ENCODE results near the gene OLFML3. TPM values are rescaled to one million over a fixed set of nuclear protein-coding genes. Genes with fewer than 3 reads are reported as not detected.

The OLFML3 gene
- total and polyA plus RNA-seq, 2 of the 8 experiments (the other 6 are each of a cell fraction or from before 2014, with no cell fraction given) = 56.0 to 72.3 TPM

DNA sequence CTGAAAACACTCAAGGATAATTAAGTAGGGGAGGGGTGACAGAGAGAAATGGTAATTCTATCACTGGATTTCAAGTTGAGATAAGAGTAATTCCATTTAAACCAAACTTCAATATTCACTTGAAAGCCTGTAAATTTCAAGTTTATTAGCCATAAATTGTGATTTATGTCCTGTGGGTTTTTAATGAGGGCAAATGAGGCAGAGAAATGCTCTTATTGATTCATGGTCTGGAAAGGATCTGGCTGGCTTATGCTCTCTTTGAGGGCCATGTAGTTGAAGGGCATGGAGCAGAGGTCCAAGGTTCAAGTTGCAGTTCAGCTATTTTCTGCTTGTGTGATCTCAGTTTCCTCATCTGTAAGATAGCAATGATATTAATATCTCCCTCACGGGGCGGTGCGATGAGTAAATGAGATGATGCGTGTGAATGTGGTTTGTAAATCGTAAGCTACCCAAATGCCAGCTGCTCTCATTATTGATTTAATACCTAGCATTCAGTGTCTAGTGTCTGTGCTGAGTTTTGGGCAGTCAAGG is 12.3 kb downstream of the OLFML3 start:
- H3K79me2 ChIP-seq (ENCODE audit: control insufficient read depth in 1 of 2, insufficient read depth in 2 of 2, low read length in 2 of 2) = no peaks in the 10 kb centered on the region
- H2AFZ ChIP-seq (ENCODE audit: low read length) = no peak overlapping the region
- no peak overlapping the region for H4K8ac ChIP-seq (ENCODE audit: extremely low read depth, insufficient read depth, low read length)
- no peak overlapping the region for H2BK5ac ChIP-seq (ENCODE audit: low read depth, low read length)
- H2BK20ac ChIP-seq (ENCODE audit: low read length) = no peak overlapping the region
- H3K79me1 ChIP-seq (ENCODE audit: low read depth, low read length) = no peaks in the 10 kb centered on the region
- no peak overlapping the region for H3K27ac ChIP-seq (ENCODE audit: low read depth, low read length)
- TF ChIP-seq MAFK (IDR thresholded peaks at IDR 0.05; ENCODE audit: low read depth, low read length) = no peak
- TF ChIP-seq, protein P1, sequence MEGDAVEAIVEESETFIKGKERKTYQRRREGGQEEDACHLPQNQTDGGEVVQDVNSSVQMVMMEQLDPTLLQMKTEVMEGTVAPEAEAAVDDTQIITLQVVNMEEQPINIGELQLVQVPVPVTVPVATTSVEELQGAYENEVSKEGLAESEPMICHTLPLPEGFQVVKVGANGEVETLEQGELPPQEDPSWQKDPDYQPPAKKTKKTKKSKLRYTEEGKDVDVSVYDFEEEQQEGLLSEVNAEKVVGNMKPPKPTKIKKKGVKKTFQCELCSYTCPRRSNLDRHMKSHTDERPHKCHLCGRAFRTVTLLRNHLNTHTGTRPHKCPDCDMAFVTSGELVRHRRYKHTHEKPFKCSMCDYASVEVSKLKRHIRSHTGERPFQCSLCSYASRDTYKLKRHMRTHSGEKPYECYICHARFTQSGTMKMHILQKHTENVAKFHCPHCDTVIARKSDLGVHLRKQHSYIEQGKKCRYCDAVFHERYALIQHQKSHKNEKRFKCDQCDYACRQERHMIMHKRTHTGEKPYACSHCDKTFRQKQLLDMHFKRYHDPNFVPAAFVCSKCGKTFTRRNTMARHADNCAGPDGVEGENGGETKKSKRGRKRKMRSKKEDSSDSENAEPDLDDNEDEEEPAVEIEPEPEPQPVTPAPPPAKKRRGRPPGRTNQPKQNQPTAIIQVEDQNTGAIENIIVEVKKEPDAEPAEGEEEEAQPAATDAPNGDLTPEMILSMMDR (IDR thresholded peaks at IDR 0.05; ENCODE audit: control extremely low read depth in 1 of 3, insufficient read depth in 1 of 3, low read depth in 1 of 3, low read length in 3 of 3) = no peak
- no peak for TF ChIP-seq RAD21 (IDR thresholded peaks at IDR 0.05 in 1 of 2, conservative IDR thresholded peaks at IDR 0.05 in 1 of 2; ENCODE audit: low read depth in 2 of 2, low read length in 2 of 2)
- no peak for TF ChIP-seq KDM4A (IDR thresholded peaks at IDR 0.05; ENCODE audit: low read depth, low read length, severe bottlenecking)
- TF ChIP-seq EGR1 (IDR thresholded peaks at IDR 0.05; ENCODE audit: borderline replicate concordance, low read depth, low read length) = no peak
- TF ChIP-seq SIX5 (IDR thresholded peaks at IDR 0.05; ENCODE audit: low read depth, low read length) = no peak
- TF ChIP-seq EP300 (IDR thresholded peaks at IDR 0.05; ENCODE audit: borderline replicate concordance in 1 of 2, low read depth in 2 of 2, low read length in 2 of 2) = no peak
- no peak for TF ChIP-seq YY1 (IDR thresholded peaks at IDR 0.05; ENCODE audit: low read depth, low read length)
- no peak for TF ChIP-seq CREB1 (IDR thresholded peaks at IDR 0.05)
- TF ChIP-seq RBBP5 (IDR thresholded peaks at IDR 0.05; ENCODE audit: borderline replicate concordance, low read depth, low read length) = no peak
- no peaks in the 10 kb centered on the region for H3K36me3 ChIP-seq (ENCODE audit: control insufficient read depth in 2 of 4, insufficient read depth in 4 of 4, low read length in 3 of 4)
- no peak overlapping the region for H2BK15ac ChIP-seq (ENCODE audit: low read length)
- H3K9me3 ChIP-seq (ENCODE audit: insufficient read depth in 2 of 2, low read depth in 1 of 2, low read length in 1 of 2) = peaks cover 0 to 2% of the 10 kb centered on the region in 2 experiments; a peak in 3 of 4 replicates
- no peak overlapping the region; the same call in 1 of the 2 replicates for H2BK12ac ChIP-seq (ENCODE audit: low read depth, low read length)
- no peak overlapping the region for H4K91ac ChIP-seq (replicated peaks; ENCODE audit: insufficient read length, low read length)
- POLR2A ChIA-PET (ENCODE audit: partially characterized antibody) = no interaction called here
- no peak overlapping the region for H3K4me2 ChIP-seq (ENCODE audit: insufficient read depth in 1 of 2, low read depth in 2 of 2, low read length in 2 of 2)
- no peak overlapping the region for H3K9ac ChIP-seq (replicated peaks in 1 of 4; ENCODE audit: extremely low read depth in 1 of 4, low read depth in 3 of 4, low read length in 3 of 4)
- H2BK120ac ChIP-seq (replicated peaks; ENCODE audit: low read depth, low read length) = no peak overlapping the region
- no peak overlapping the region for H3K14ac ChIP-seq (ENCODE audit: insufficient read length)
- FAIRE-seq = no peak
- no peaks in the 10 kb centered on the region for H4K20me1 ChIP-seq (replicated peaks in 1 of 2; ENCODE audit: control insufficient read depth in 1 of 2, insufficient read depth in 2 of 2, low read length in 2 of 2)
- H3K18ac ChIP-seq (ENCODE audit: extremely low read depth, low read length) = no peak overlapping the region
- WGBS, 2 experiments (ENCODE audit: extremely low coverage in 1 of 2, insufficient coverage in 1 of 2, insufficient read length in 1 of 2, insufficient replicate concordance in 2 of 2, low coverage in 1 of 2, low lambda C conversion rate in 2 of 2, missing lambda C conversion rate in 1 of 2) = 95% methylated on average over 5 of the region's 5 CpGs; no CpG with 5 or more reads in 1 of the 2 experiments
- CTCF ChIA-PET (ENCODE audit: partially characterized antibody) = interaction anchor here (1.0 to 1.5 kb wide), 3 partner anchors 8 to 240 kb away, joined by 3 to 6 read pairs (median 3); partner anchors contain the start of gene OLFML3
- no peak overlapping the region for H2AK5ac ChIP-seq (ENCODE audit: low read depth, low read length)
- H3K4ac ChIP-seq (replicated peaks; ENCODE audit: insufficient read length, low read depth, low read length) = no peak overlapping the region
- H4K5ac ChIP-seq (ENCODE audit: insufficient read length, low read depth, low read length) = no peak overlapping the region
- H3K4me3 ChIP-seq (ENCODE audit: extremely low read depth in 1 of 4, insufficient read depth in 2 of 4, low read depth in 3 of 4, low read length in 4 of 4) = no peak overlapping the region
- DNase-seq (ENCODE audit: low read depth in 1 of 2, low spot score in 2 of 2) = no peak
- peaks cover 0 to 3% (median 0%) of the 10 kb centered on the region in 4 experiments; a peak in 1 of 7 replicates for H3K27me3 ChIP-seq (replicated peaks in 1 of 4; ENCODE audit: control insufficient read depth in 3 of 4, extremely low read depth in 1 of 4, insufficient read depth in 3 of 4, low read length in 3 of 4)
- H3K23me2 ChIP-seq (ENCODE audit: low read depth, low read length) = no peaks in the 10 kb centered on the region
- H3K23ac ChIP-seq (ENCODE audit: insufficient read length) = no peak overlapping the region
- no peaks in the 10 kb centered on the region; a peak in 1 of 7 replicates for H3K4me1 ChIP-seq (replicated peaks in 1 of 4; ENCODE audit: control insufficient read depth in 3 of 4, insufficient read depth in 4 of 4, low read length in 3 of 4)
- no peak overlapping the region for H3K56ac ChIP-seq (replicated peaks; ENCODE audit: insufficient read length, low read depth, low read length)

All from H1 (cell line).